AG09319 (cell line): Measurements from ENCODE around the gene COL26A1.

Experiments
- DNase-seq: peaks from one replicate; pipeline ENCODE4 v3.0.0-alpha.2; 2010; ENCODE audit warnings: low read depth; ENCODE audit errors: extremely low read depth
- TF ChIP-seq, protein P1 (sequence below): IDR thresholded peaks from 2 replicates; pipeline ENCODE4 v1.5.1; 2011; ENCODE audit warnings: low read depth, mild to moderate bottlenecking, inconsistent platforms, low read length, moderate library complexity

COL26A1 gene

GRCh38 chr7:101575168-101575567 is 212.5 kb downstream of the COL26A1 start:
- no peak for DNase-seq
- TF ChIP-seq, protein P1, sequence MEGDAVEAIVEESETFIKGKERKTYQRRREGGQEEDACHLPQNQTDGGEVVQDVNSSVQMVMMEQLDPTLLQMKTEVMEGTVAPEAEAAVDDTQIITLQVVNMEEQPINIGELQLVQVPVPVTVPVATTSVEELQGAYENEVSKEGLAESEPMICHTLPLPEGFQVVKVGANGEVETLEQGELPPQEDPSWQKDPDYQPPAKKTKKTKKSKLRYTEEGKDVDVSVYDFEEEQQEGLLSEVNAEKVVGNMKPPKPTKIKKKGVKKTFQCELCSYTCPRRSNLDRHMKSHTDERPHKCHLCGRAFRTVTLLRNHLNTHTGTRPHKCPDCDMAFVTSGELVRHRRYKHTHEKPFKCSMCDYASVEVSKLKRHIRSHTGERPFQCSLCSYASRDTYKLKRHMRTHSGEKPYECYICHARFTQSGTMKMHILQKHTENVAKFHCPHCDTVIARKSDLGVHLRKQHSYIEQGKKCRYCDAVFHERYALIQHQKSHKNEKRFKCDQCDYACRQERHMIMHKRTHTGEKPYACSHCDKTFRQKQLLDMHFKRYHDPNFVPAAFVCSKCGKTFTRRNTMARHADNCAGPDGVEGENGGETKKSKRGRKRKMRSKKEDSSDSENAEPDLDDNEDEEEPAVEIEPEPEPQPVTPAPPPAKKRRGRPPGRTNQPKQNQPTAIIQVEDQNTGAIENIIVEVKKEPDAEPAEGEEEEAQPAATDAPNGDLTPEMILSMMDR: no peak

- TF ChIP-seq, protein P1: no peak
- DNase-seq: no peak
Measured at GRCh38 chr7:101575721-101576120, 213.0 kb downstream of the COL26A1 start.

- TF ChIP-seq, protein P1: no peak
- no peak for DNase-seq
Measured at GRCh38 chr7:101576998-101577397, 214.3 kb downstream of the COL26A1 start.

GRCh38 chr7:101578552-101578951 is 215.9 kb downstream of the COL26A1 start:
- TF ChIP-seq, protein P1: no peak
- DNase-seq: no peak

GRCh38 chr7:101580596-101580995 is 217.9 kb downstream of the COL26A1 start:
- no peak for DNase-seq
- TF ChIP-seq, protein P1: no peak

DNA sequence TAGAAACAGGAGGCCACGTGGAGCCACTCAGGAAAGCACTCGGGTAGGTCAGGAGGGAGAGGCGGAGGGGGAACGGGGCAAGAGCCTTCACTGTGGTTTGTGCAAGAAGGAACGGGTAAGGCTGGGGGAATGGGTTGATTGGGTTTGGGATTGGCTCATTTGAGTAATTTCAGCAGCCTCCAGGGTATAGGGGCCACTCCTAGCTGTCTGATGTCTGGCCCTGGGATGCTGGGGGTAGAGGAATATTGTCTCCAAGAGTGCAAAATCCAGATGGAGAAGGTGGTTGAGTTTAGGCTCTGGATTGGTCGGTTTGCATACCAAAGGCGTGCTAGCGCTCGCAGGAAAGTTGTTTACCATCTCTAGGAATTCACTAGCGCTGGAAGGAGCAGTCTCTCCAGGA is 219.2 kb downstream of the COL26A1 start:
- TF ChIP-seq, protein P1: no peak
- DNase-seq: no peak

DNA sequence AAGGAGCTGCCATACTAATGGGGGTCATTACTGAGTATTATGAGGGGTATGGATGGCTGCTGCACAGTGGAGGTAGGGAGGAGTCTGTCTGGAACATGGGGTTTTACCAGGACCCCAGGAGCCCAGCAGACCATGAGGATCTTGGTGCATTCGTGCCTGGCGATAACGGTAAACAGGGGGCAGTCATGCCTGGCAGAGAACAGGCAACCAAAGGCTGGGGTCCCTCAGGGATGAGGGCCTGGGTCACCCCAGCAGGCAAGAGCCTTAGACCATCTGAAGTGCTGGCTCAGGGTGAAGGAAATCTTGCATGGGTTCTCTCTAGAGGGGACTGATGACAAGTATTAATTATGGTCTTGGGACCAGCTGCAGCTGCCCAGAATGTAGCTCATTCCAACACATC is 220.3 kb downstream of the COL26A1 start:
- DNase-seq: no peak
- TF ChIP-seq, protein P1: no peak
